Thyroid gland (tissue), 4 donors: ENCODE data around the gene NCKAP5. TPM values are rescaled to one million over a fixed set of nuclear protein-coding genes. Genes with fewer than 3 reads are reported as not detected.

Source experiments
- DNase-seq, 2 donors: peaks; one replicate each; pipeline ENCODE4 v3.0.0-alpha.2; 2019
- H3K27ac ChIP-seq, 3 donors: fragments of 200-600 bp; sonication (generic); 1 replicate in 2 of 3; 2 replicates in 1 of 3; pipeline ENCODE4 v1.5.1; 2016 to 2019; ENCODE audit warnings: mild to moderate bottlenecking in 1 of 3, moderate library complexity in 1 of 3
- H3K27me3 ChIP-seq: fragments of 200-600 bp; sonication (generic); one replicate; pipeline ENCODE4 v1.5.1; 2019
- H3K36me3 ChIP-seq, 2 donors: fragments of 200-600 bp; sonication (generic); one replicate each; pipeline ENCODE4 v1.5.1; 2016 to 2019
- H3K4me1 ChIP-seq, 2 donors: fragments of 200-600 bp; sonication (generic); one replicate each; pipeline ENCODE4 v1.5.1; 2017 to 2019
- H3K4me3 ChIP-seq, 3 donors: fragments of 200-600 bp; sonication (generic); replicated peaks in 1 of 3; 1 replicate in 2 of 3; 2 replicates in 1 of 3; pipeline ENCODE4 v1.5.1; 2016; ENCODE audit warnings: mild to moderate bottlenecking in 1 of 3
- H3K9me3 ChIP-seq: fragments of 200-600 bp; sonication (generic); one replicate; pipeline ENCODE4 v1.5.1; 2017
- POLR2A ChIP-seq, 2 donors: fragments of 450-650 bp; IDR thresholded peaks; one replicate each; pipeline ENCODE4 v1.6.1; 2017; ENCODE audit warnings: antibody characterized with exemption in 2 of 2, mild to moderate bottlenecking in 2 of 2, moderate library complexity in 1 of 2
- WGBS, 2 donors: methylation state at CpG; one replicate each; pipeline ENCODE4 v1.1.5; 2017; 5-methylcytosine and 5-hydroxymethylcytosine counted together
- intact Hi-C: fragments of 100-400 bp; cut with DNase I; formaldehyde crosslinking; loops from one replicate; pipeline ENCODE4 v1.15.1; 2023
- total RNA-seq, 4 donors: library from RNA; depleted of rRNA; stranded (reverse); fragments of >200 nt; gene quantifications; one replicate each; pipeline ENCODE4 v1.2.3, GENCODE V29; 2016
- TF ChIP-seq, protein P1 (sequence below), 6 experiments: fragments of 200-600 bp in 3 of 6; fragments of 450-650 bp in 3 of 6; sonication (generic) in 3 of 6; IDR thresholded peaks; one replicate each; pipeline ENCODE4 v1.5.1; 2016 to 2019; ENCODE audit warnings: antibody characterized with exemption in 6 of 6, mild to moderate bottlenecking in 2 of 6, inconsistent platforms in 1 of 6, moderate library complexity in 1 of 6

Gene NCKAP5
- total RNA-seq, 4 donors from 2014 or later, result 0.45 to 1.2 (median 0.76) TPM

DNA sequence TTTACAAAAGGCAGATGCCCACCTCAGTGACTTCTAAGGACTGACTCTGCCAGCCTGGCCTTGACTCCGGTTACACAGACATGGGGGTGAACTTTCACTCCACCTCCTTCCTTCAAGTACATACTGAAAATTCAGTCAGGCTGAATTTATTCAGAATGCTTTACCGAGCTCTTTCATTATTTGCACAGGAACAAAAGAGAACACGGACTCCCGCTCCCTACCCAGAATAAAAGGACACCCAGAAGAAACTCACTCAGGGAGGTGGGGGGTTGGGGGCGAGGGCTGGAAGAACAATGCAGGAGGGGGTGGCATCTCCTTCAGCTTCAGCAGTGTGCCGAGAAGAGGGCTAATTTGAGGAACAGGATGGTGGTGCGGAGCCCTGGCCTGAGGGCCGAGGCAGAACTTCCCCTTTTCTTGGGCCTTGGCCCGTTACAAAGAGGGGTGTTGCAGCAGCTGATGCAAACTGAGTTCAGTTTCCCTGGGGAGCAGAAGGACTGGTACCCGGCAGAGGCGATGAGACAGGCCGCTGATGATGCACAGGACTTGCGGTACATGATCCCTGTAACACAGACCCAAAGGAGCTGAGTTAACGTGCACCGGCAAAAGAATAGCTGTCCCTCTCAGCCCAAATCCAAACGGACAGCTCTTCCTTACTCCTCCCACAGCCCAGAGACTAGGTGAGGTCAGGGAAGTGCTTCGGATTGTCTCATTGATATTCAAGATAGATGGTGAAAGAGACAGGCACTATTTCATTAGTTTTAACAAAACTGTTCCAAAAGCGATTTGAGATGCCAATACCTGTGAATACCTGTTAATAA is 922.3 kb downstream of the NCKAP5 start:
- Histone ChIP-seq H3K4me3 (no peak overlapping the region), H3K27ac (no peak overlapping the region), H3K27me3 (no peaks in the 10 kb centered on the region), H3K36me3 (no peaks in the 10 kb centered on the region), H3K4me1 (no peaks in the 10 kb centered on the region), H3K9me3 (no peaks in the 10 kb centered on the region)
- intact Hi-C loops, result no loop called here
- no peak for TF ChIP-seq POLR2A (IDR thresholded peaks at IDR 0.05)
- TF ChIP-seq, protein P1, sequence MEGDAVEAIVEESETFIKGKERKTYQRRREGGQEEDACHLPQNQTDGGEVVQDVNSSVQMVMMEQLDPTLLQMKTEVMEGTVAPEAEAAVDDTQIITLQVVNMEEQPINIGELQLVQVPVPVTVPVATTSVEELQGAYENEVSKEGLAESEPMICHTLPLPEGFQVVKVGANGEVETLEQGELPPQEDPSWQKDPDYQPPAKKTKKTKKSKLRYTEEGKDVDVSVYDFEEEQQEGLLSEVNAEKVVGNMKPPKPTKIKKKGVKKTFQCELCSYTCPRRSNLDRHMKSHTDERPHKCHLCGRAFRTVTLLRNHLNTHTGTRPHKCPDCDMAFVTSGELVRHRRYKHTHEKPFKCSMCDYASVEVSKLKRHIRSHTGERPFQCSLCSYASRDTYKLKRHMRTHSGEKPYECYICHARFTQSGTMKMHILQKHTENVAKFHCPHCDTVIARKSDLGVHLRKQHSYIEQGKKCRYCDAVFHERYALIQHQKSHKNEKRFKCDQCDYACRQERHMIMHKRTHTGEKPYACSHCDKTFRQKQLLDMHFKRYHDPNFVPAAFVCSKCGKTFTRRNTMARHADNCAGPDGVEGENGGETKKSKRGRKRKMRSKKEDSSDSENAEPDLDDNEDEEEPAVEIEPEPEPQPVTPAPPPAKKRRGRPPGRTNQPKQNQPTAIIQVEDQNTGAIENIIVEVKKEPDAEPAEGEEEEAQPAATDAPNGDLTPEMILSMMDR (IDR thresholded peaks at IDR 0.05), result no peak
- no peak for DNase-seq
- 85 to 91% methylated on average over 18 of the region's 18 CpGs for WGBS, 2 donors

DNA sequence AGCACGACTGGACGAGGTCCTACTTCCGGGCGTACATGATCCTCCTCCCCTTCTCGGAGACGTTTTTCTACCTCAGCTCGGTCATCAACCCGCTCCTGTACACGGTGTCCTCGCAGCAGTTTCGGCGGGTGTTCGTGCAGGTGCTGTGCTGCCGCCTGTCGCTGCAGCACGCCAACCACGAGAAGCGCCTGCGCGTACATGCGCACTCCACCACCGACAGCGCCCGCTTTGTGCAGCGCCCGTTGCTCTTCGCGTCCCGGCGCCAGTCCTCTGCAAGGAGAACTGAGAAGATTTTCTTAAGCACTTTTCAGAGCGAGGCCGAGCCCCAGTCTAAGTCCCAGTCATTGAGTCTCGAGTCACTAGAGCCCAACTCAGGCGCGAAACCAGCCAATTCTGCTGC is 923.1 kb downstream of the NCKAP5 start:
- WGBS, 2 donors, result 84 to 86% methylated on average over 31 to 35 of the region's 35 CpGs
- H3K4me3 ChIP-seq, result no peak overlapping the region
- H3K36me3 ChIP-seq, result no peaks in the 10 kb centered on the region
- TF ChIP-seq POLR2A (IDR thresholded peaks at IDR 0.05), result no peak
- TF ChIP-seq, protein P1 (IDR thresholded peaks at IDR 0.05), result no peak
- H3K27me3 ChIP-seq, result no peaks in the 10 kb centered on the region
- intact Hi-C loops, result no loop called here
- no peaks in the 10 kb centered on the region for H3K9me3 ChIP-seq
- H3K4me1 ChIP-seq, result no peaks in the 10 kb centered on the region
- no peak overlapping the region for H3K27ac ChIP-seq
- peak; percentile 31 to 53 for DNase-seq

GRCh38 chr2:132642415-132642814 is 925.8 kb downstream of the NCKAP5 start:
- intact Hi-C loops, result no loop called here
- no peaks in the 10 kb centered on the region for H3K9me3 ChIP-seq
- no peaks in the 10 kb centered on the region for H3K27me3 ChIP-seq
- no peak for TF ChIP-seq POLR2A (IDR thresholded peaks at IDR 0.05)
- H3K4me1 ChIP-seq, result no peaks in the 10 kb centered on the region
- no peak for DNase-seq
- WGBS, 2 donors, result 74 to 82% methylated on average over 2 of the region's 2 CpGs
- H3K36me3 ChIP-seq, result no peaks in the 10 kb centered on the region
- H3K27ac ChIP-seq, result no peak overlapping the region
- H3K4me3 ChIP-seq, result no peak overlapping the region

GRCh38 chr2:132641819-132642218 is 926.4 kb downstream of the NCKAP5 start:
- H3K4me3 ChIP-seq, result no peak overlapping the region
- H3K36me3 ChIP-seq, result no peaks in the 10 kb centered on the region
- TF ChIP-seq POLR2A (IDR thresholded peaks at IDR 0.05), result no peak
- TF ChIP-seq, protein P1 (IDR thresholded peaks at IDR 0.05), result no peak
- H3K27me3 ChIP-seq, result no peaks in the 10 kb centered on the region
- intact Hi-C loops, result no loop called here
- no peak overlapping the region for H3K27ac ChIP-seq
- no peaks in the 10 kb centered on the region for H3K4me1 ChIP-seq
- no peaks in the 10 kb centered on the region for H3K9me3 ChIP-seq
- no peak for DNase-seq

DNA sequence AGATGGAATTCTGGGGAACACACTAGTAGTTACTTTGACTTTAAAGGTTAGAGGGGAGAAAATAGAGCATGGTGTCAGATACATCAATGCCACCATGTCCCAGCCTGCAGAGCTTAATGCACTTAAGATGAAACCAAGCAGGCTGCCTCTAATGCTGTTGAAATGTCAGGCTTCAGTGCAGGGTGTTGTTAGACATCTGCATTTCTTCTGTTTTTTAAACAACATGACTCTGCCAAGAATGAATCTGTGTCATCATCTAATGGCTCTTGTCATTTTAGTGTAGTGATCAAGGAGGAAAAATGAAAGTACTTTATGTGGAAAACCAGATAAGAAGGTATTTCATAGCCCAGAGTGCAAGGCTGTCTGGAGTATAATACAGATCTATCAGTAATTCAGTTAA is 928.1 kb downstream of the NCKAP5 start:
- DNase-seq, result no peak
- H3K36me3 ChIP-seq, result no peaks in the 10 kb centered on the region
- no peaks in the 10 kb centered on the region for H3K27me3 ChIP-seq
- intact Hi-C loops, result no loop called here
- H3K9me3 ChIP-seq, result no peaks in the 10 kb centered on the region
- TF ChIP-seq, protein P1 (IDR thresholded peaks at IDR 0.05), result no peak
- no peak for TF ChIP-seq POLR2A (IDR thresholded peaks at IDR 0.05)
- H3K4me1 ChIP-seq, result no peaks in the 10 kb centered on the region
- no peak overlapping the region for H3K27ac ChIP-seq
- H3K4me3 ChIP-seq, result no peak overlapping the region
